Choroid plexus epithelial cell (primary cell): ENCODE measurements around the gene PICK1.
"Not testable (repeated sequence)": the region's sequence is repeated elsewhere in the genome, so short reads cannot be mapped to it uniquely, and the experiment has no call there.

Experiments used
- DNase-seq: peaks from one replicate; pipeline ENCODE4 v3.0.0-alpha.2; 2010; ENCODE audit warnings: low read depth
- H3K4me3 ChIP-seq: 2 replicates; pipeline ENCODE4 v1.5.1; 2011; ENCODE audit warnings: low read depth, mild to moderate bottlenecking, control low read depth, low read length, moderate library complexity
- CTCF ChIP-seq: conservative IDR thresholded peaks from 2 replicates; pipeline ENCODE4 v1.5.1; 2011; ENCODE audit warnings: low read depth, mild to moderate bottlenecking, control low read depth, inconsistent platforms, low read length, moderate library complexity

Gene PICK1

GRCh38 chr22:38032681-38033521 is 24.3 kb upstream of the PICK1 start:
- peak; percentile 85 for DNase-seq
- H3K4me3 ChIP-seq = no peak overlapping the region
- TF ChIP-seq CTCF = no peak

- DNase-seq = no peak
- H3K4me3 ChIP-seq = no peak overlapping the region
- no peak for TF ChIP-seq CTCF
Observed at GRCh38 chr22:38033522-38034277, 23.5 kb upstream of the PICK1 start.

GRCh38 chr22:38034278-38034882 is 22.8 kb upstream of the PICK1 start:
- DNase-seq = peak; percentile 95
- no peak for TF ChIP-seq CTCF
- no peak overlapping the region for H3K4me3 ChIP-seq

GRCh38 chr22:38034884-38035529 is 22.2 kb upstream of the PICK1 start:
- no peak for DNase-seq
- no peak for TF ChIP-seq CTCF
- H3K4me3 ChIP-seq = no peak overlapping the region

- H3K4me3 ChIP-seq = no peak overlapping the region
- no peak for TF ChIP-seq CTCF
- DNase-seq = no peak
Observed at GRCh38 chr22:38035530-38035885, 21.7 kb upstream of the PICK1 start.

- H3K4me3 ChIP-seq = no peak overlapping the region
- peak; percentile 32 for DNase-seq
- TF ChIP-seq CTCF = no peak
Observed at GRCh38 chr22:38036392-38037062, 20.7 kb upstream of the PICK1 start.

GRCh38 chr22:38037367-38038150 is 19.6 kb upstream of the PICK1 start:
- not testable (repeated sequence) for DNase-seq, H3K4me3 ChIP-seq
